AG20443 (cell line): ENCODE data around the gene NKAIN2.
A peak's percentile ranks its signal among the peaks of the same experiment; 100 is the strongest.

Experiments used
- DNase-seq: peaks from one replicate; pipeline ENCODE4 v3.0.0; 2012; ENCODE audit warnings: low spot score, mixed read lengths

The NKAIN2 gene

GRCh38 chr6:124599656-124600055, 796.0 kb downstream of the NKAIN2 start:
- DNase-seq = no peak

GRCh38 chr6:124604719-124605118, 801.1 kb downstream of the NKAIN2 start:
- DNase-seq = no peak

GRCh38 chr6:124607119-124607627, 803.5 kb downstream of the NKAIN2 start:
- DNase-seq = no peak

DNA sequence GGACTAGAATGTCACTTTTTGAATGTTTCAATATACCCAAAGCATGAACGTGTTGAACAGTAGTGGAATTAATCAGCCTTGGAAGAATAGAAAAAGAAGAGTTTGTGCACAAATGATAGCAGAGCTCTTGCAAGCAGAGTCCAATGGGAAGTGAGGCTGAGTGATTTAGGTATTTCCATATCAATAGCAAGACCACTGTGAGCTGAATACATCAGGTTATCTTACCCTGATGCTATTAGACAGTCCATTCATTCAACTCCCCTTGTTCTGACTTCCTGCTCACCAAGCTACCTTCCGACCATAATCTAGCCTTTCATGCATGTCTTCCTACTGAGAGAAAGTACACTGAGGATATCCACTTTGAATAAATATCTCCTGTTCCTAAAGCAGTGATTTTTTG, 809.4 kb downstream of the NKAIN2 start:
- DNase-seq = no peak

DNA sequence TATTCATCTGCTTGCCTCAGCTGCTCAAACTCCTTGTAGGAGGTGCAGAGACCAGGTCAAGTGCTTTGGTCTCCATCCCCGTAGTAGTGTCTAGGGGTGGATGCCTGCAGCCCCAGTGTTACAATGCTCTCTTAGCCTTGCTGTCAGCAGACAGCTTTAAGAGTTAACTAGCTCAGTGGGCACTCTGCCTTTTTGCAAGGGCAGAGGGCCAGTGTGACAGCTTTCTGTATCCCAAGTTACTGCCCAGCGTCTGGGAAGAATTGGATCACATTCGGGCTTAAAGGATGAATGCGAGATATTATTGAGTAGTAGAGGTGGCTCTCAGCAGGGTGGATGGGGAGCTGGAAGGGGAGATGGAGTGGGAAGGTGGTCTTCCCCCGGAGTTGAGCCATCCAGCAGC, 818.7 kb downstream of the NKAIN2 start:
- DNase-seq = no peak

DNA sequence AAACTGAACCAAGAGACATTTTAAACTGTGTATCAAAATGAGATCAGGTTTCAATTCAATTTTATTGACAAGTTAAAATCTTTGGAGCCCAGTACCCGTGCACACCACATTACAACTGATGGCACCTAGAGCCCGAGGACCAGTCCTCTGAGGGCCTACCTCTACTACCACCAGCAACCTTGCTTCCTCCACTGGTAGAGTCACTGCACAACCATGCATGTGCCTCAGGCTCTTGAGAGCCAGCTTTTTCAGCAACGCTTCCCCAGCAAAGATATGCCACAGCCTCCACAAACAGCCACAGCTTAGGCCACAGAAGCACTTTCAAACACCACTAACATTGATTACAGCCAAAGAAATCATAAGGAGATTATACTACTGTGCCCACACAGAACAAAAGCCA, 830.0 kb downstream of the NKAIN2 start:
- DNase-seq = no peak

DNA sequence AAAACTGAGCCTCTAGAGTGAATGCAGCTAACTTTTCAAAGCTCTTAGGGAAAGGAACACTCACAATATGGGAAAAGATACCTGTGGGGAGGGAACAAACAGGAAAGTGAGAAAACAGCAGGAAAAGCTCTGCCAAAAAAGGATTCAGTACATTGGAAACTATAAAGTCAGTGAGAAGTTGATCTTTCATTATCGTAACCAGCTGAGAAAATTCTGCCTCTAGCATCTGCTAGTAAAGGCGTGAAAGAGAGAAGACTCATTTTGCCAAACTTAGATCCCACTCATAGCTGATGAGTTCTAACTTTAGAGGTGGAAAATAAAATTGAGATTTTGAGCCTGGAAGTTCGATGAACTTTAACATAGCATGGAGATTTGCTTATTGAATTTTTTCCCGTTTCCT, 836.8 kb downstream of the NKAIN2 start:
- no peak for DNase-seq

DNA sequence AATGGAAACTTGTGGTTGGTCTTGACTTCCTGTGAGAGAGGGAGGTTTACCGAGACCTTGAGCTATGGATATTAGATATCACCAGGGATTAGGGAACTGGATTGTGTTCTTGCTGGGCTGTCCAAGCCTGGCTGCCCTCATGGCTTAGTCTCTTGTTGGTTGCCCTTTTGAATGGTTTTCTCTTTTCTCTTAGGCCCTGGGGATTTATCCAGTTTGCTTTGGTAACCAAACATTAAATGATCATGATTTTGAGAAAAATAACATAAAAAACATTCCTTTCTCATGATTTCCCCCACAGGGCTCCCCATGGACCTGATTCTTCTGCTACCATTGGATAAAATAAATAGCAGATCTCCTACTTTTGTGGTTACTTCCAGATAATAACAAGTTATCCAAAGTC, 852.2 kb downstream of the NKAIN2 start:
- no peak for DNase-seq

DNA sequence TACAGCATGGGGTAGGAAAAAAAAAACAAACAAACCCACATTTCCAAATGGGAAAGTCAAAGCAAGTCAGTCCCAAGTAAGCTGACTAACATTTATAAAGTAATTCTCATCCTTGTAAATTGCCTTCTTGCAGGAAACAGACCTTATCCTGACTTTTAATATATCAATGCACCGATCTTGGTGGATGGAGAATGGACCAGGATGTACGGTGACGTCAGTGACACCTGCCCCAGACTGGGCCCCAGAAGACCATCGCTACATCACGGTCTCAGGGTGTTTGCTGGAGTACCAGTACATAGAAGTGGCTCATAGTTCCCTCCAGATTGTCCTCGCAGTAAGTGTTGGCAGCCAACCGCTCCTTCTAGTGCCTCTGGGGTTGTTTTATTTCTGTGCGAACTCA, 854.4 kb downstream of the NKAIN2 start:
- DNase-seq = no peak

DNA sequence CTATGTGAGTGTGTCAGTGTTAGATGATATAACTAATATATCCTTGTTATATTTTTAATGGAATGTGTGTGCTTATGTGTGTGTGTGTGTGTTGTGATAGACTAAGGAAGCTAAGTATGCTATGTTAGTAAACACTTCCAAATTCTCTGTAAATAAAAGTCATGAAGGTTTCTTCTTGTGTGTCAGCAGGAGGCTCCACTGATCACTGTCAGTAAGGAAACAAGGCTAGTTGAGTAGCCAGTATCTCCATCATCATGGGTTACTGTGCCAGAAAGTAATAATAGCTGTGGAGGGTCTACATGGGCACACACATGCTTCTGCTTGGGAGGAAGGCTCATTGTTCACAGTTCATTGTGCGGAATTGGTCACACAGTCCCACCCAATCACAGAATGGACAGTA, 855.8 kb downstream of the NKAIN2 start:
- DNase-seq = no peak

GRCh38 chr6:124660185-124660584, 856.5 kb downstream of the NKAIN2 start:
- no peak for DNase-seq

GRCh38 chr6:124661097-124661661, 857.5 kb downstream of the NKAIN2 start:
- no peak for DNase-seq

DNA sequence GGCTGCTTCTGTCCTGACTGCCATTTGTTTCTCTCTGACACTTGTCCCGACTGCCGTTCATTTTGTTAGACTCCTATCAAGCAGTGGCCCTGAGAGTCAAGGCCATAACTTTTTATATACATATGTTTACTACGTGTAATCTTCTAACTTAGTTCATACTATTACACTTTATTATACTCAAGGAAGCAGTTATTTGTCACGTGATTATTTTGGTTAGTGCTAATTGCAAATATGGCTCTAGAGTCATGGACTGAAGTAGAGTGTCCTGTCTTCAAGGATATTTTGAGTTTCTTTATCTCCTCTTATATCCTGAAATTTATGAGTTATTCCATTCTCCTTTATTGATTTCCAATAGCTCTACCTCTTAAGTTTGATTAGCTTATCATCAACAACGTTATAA, 864.4 kb downstream of the NKAIN2 start:
- DNase-seq = no peak

GRCh38 chr6:124669713-124670480, 866.2 kb downstream of the NKAIN2 start:
- DNase-seq = no peak

GRCh38 chr6:124670801-124671200, 867.1 kb downstream of the NKAIN2 start:
- DNase-seq = no peak

DNA sequence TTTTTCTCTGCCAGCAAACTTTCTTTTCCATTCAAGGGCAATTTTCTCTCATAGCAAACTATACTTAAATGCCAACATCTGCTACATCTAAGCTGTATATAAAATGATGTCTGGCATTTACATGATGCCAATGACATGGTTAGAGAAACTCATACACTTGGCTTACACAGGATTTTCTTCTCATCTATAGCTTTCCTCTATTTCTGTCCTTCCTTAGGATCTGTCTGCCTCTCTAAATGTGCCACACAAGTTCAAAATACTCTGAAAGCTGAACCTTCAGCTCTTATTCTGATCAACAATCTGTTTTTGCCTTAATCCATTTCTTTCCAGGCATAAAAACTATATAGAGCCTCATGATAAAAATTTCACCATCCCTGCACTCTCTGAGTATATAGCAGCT, 867.7 kb downstream of the NKAIN2 start:
- no peak for DNase-seq

DNA sequence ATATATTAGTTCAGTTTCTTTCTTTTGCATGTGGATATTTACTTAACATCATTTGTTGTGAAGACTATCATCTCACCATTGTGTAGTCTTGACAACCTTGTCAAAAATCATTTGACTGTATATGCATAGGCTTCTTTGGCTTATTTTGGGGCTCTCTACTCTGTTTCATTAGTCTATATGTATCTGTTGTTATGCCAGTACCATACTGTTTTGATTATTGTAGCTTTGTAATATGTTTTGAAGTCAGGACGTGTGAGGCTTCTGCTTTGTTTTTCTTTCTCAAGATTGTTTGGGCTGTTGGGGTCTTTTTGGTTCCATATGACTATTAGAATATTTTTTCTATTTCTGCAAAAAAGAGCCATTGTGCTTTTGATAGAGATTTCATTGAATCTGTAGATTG, 870.4 kb downstream of the NKAIN2 start:
- DNase-seq = no peak

DNA sequence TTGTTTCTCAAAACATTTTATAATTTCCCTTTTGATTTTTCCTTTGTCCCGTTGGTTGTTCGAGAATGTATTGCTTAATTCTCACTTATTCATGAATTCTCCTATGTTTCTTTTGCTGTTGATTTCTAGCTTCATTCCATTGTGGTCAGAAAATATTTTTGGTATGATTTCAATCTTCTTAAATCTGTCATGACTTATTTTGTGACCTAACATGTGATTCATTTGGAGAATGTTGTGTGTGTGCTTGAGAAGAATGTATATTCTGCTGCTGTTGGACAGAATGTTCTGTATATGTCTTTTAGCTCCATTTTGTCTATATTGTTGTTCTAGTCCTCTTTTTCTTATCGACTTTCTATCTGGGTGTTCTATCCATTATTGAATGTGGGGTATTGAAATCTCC, 872.4 kb downstream of the NKAIN2 start:
- DNase-seq = no peak

- no peak for DNase-seq
Observed at GRCh38 chr6:124677874-124678273, 874.2 kb downstream of the NKAIN2 start.

GRCh38 chr6:124679387-124679786, 875.7 kb downstream of the NKAIN2 start:
- DNase-seq = peak; percentile 15

GRCh38 chr6:124682751-124683150, 879.1 kb downstream of the NKAIN2 start:
- DNase-seq = no peak

DNA sequence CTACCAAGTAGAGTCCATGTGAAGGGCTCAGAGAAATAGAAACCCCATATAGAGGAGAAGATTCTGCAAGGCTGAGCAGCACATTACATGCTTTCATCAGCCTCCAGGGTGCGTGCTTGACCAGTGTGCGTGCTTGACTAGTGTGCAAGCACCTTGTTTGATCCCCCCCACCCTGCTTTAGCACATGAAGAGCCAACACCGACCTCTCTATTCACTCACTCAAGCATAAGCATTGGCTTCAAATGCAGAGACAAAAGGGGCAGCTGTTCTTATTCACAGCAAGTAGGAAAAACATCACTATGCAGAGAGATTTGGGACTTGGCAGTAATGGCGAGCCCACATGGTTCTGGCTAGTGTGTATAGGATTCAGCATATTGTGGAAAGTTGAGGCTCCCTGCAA, 879.8 kb downstream of the NKAIN2 start:
- no peak for DNase-seq

- DNase-seq = peak; percentile 16
Observed at GRCh38 chr6:124684621-124685020, 881.0 kb downstream of the NKAIN2 start.

DNA sequence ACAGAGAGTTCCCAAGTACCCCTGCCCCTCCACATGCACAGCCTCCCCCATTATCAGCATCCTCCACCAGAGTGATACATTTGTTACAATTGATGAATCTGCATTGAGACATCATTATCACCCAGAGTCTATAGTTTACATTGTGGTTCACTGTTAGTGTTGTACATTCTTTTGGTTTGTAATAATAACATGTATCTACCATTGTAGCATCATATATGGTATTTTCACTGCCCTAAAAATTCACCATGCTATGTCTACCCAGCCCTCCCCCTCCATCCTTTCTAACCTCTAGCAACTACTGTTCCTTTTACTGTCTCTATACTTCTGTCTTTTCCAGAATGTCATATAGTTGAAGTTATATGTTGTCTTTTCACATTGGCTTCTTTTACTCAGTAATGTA, 884.7 kb downstream of the NKAIN2 start:
- no peak for DNase-seq
